Gastroesophageal sphincter (tissue), 4 donors: ENCODE results near the gene POLDIP2. TPM values are rescaled to one million over a fixed set of nuclear protein-coding genes. Genes with fewer than 3 reads are reported as not detected.
A peak's percentile ranks its signal among the peaks of the same experiment; 100 is the strongest.

ENCODE experiments used
- ATAC-seq: fragments of 150-250 bp; one replicate; pipeline ENCODE4 v1.9.1; 2016; ENCODE audit warnings: mild to moderate bottlenecking, moderate library complexity
- H3K27ac ChIP-seq, 4 donors: fragments of 200-600 bp; sonication (generic) in 3 of 4; 1 replicate in 3 of 4; 2 replicates in 1 of 4; pipeline ENCODE4 v1.5.1; 2016 to 2019
- H3K27me3 ChIP-seq: fragments of 200-600 bp; sonication (generic); one replicate; pipeline ENCODE4 v1.5.1; 2019
- H3K36me3 ChIP-seq, 2 donors: fragments of 200-600 bp; sonication (generic); one replicate each; pipeline ENCODE4 v1.5.1; 2019; ENCODE audit warnings: control low read depth in 1 of 2
- H3K4me1 ChIP-seq, 3 donors: fragments of 200-600 bp; sonication (generic); 1 replicate in 2 of 3; 2 replicates in 1 of 3; pipeline ENCODE4 v1.5.1; 2016 to 2019; ENCODE audit warnings: control low read depth in 2 of 3
- H3K4me3 ChIP-seq, 2 donors: fragments of 200-600 bp; sonication (generic); one replicate each; pipeline ENCODE4 v1.5.1; 2019; ENCODE audit warnings: mild to moderate bottlenecking in 1 of 2, moderate library complexity in 1 of 2
- H3K9me3 ChIP-seq, 3 donors: fragments of 200-600 bp; sonication (generic); one replicate each; pipeline ENCODE4 v1.5.1; 2017 to 2019; ENCODE audit warnings: control low read depth in 2 of 3
- EP300 ChIP-seq: sonication (generic); formaldehyde crosslinking; IDR thresholded peaks from one replicate; pipeline ENCODE4 v1.6.1; 2017; ENCODE audit warnings: antibody characterized with exemption, mild to moderate bottlenecking
- POLR2A ChIP-seq, 2 donors: fragments of 450-650 bp; IDR thresholded peaks; one replicate each; pipeline ENCODE4 v1.6.1; 2017; ENCODE audit warnings: antibody characterized with exemption in 2 of 2, mild to moderate bottlenecking in 2 of 2, moderate library complexity in 1 of 2
- POLR2AphosphoS5 ChIP-seq: sonication (generic); formaldehyde crosslinking; IDR thresholded peaks from one replicate; pipeline ENCODE4 v1.6.1; 2017; ENCODE audit warnings: antibody characterized with exemption
- WGBS, 2 donors: methylation state at CpG; one replicate each; pipeline ENCODE4 v1.1.5; 2018; ENCODE audit warnings: low coverage in 1 of 2; 5-methylcytosine and 5-hydroxymethylcytosine counted together
- total RNA-seq, 4 donors: library from RNA; depleted of rRNA; stranded (reverse); fragments of >200 nt; gene quantifications; one replicate each; pipeline ENCODE4 v1.1.0, GENCODE V29; 2016
- TF ChIP-seq, protein P1 (sequence below), 4 experiments: fragments of 200-600 bp in 2 of 4; fragments of 450-650 bp in 2 of 4; sonication (generic) in 1 of 4; IDR thresholded peaks; one replicate each; pipeline ENCODE4 v1.5.1; 2017 to 2019; ENCODE audit warnings: antibody characterized with exemption in 4 of 4, mild to moderate bottlenecking in 2 of 4, moderate library complexity in 2 of 4

The POLDIP2 gene
- total RNA-seq, 4 donors from 2014 or later: 71.1 to 108 (median 77.8) TPM

DNA sequence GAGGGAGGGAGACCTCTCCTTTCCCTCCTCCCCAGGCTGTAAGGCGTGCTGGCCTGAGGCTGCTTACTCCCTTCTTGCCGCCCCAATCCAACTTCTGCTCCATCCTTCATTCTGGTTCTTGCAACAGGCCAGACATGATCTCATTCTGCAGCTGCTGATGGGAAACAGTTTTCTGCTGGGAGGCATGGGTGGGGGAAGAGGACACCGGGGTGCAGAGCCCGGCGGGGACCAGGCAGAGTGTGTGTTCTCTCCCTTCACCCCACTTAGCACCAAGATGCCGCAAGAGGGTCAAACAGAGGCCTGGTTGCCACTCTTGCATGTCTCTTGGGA, 15.6 kb upstream of the POLDIP2 start:
- Histone ChIP-seq H3K36me3 (peaks cover 0 to 9% of the 10 kb centered on the region in 2 donors), H3K9me3 (no peaks in the 10 kb centered on the region), H3K4me3 (peak overlapping the region in 1 of 2 donors; percentile 72), H3K27ac (peak overlapping the region in 2 of 4 donors; percentile 83 to 84), H3K4me1 (peaks cover 0 to 36% (median 13%) of the 10 kb centered on the region in 3 donors), H3K27me3 (no peaks in the 10 kb centered on the region)
- TF ChIP-seq EP300 (no peak), POLR2AphosphoS5 (no peak), POLR2A (IDR thresholded peaks at IDR 0.05) (no peak)
- TF ChIP-seq, protein P1, sequence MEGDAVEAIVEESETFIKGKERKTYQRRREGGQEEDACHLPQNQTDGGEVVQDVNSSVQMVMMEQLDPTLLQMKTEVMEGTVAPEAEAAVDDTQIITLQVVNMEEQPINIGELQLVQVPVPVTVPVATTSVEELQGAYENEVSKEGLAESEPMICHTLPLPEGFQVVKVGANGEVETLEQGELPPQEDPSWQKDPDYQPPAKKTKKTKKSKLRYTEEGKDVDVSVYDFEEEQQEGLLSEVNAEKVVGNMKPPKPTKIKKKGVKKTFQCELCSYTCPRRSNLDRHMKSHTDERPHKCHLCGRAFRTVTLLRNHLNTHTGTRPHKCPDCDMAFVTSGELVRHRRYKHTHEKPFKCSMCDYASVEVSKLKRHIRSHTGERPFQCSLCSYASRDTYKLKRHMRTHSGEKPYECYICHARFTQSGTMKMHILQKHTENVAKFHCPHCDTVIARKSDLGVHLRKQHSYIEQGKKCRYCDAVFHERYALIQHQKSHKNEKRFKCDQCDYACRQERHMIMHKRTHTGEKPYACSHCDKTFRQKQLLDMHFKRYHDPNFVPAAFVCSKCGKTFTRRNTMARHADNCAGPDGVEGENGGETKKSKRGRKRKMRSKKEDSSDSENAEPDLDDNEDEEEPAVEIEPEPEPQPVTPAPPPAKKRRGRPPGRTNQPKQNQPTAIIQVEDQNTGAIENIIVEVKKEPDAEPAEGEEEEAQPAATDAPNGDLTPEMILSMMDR (IDR thresholded peaks at IDR 0.05): no peak
- ATAC-seq: no peak
- 56 to 67% methylated on average over 1 to 3 of the region's 6 CpGs for WGBS, 2 donors

GRCh38 chr17:28372203-28372944, 15.0 kb upstream of the POLDIP2 start:
- H3K9me3 ChIP-seq: no peaks in the 10 kb centered on the region
- no peak for TF ChIP-seq EP300
- TF ChIP-seq, protein P1 (IDR thresholded peaks at IDR 0.05): peak in 1 of 4 experiments; percentile 8
- peaks cover 0 to 36% (median 13%) of the 10 kb centered on the region in 3 donors for H3K4me1 ChIP-seq
- ATAC-seq: peak; percentile 10
- WGBS, 2 donors: 22 to 38% methylated on average over 1 to 12 of the region's 53 CpGs
- H3K4me3 ChIP-seq: peak overlapping the region; percentile 41 to 72
- no peaks in the 10 kb centered on the region for H3K27me3 ChIP-seq
- peaks cover 0 to 9% of the 10 kb centered on the region in 2 donors for H3K36me3 ChIP-seq
- H3K27ac ChIP-seq: peak overlapping the region in 3 of 4 donors; percentile 83 to 85 (median 84)

DNA sequence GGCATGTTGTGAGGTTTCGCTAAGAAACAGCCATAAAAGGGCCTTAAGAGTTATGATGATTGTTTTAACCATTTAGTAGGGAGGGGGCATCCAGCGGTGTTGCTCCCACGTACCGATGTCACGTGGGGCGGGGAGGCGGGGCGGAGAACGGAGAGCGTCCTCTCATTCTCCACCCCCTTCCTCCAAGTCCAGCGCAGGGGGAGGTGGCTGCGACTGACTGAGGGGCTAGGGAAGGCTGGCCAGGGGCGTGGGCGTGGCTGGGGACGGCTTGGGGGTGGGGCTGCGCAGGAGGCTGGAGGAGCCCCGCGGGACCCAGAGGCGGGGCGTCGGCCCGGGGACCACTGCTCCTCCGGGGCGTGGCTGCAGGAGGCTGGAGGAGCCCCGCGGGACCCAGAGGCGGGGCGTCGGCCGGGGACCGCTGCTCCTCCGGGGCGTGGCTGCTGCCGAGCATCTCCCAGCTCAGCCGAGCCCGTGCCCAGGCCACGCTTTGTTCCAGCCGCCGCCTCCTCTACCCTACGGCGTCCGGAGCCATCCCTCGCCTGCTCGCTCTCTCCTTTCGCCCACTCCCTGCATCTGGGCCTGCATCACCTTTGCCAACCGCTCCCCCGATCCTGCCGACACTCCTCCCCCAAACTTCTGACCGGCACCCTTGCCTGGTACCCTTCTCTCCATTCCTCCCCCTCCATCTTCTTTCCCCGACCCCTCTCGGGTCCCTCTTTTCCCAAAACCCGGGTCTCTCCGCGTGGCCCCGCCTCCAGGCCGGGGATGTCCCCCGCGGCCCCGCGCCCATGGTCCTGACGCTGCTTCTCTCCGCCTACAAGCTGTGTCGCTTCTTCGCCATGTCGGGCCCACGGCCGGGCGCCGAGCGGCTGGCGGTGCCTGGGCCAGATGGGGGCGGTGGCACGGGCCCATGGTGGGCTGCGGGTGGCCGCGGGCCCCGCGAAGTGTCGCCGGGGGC, 14.2 kb upstream of the POLDIP2 start, which contains the start of gene SARM1:
SARM1 (plus strand) TSS at position 450 of the 958 bp plus-strand sequence; CDS start at position 789, 339 bp downstream.
- H3K27me3 ChIP-seq: no peaks in the 10 kb centered on the region
- H3K4me3 ChIP-seq: peak within 1 kb of the TSS; percentile 41 to 72
- peaks cover 0 to 36% (median 13%) of the 10 kb centered on the region in 3 donors for H3K4me1 ChIP-seq
- H3K9me3 ChIP-seq: no peaks in the 10 kb centered on the region
- H3K36me3 ChIP-seq: peaks cover 0 to 11% of the 10 kb centered on the region in 2 donors
- WGBS, 2 donors: 1% methylated on average over 22 to 24 of the region's 80 CpGs
- TF ChIP-seq EP300 (no peak), POLR2AphosphoS5 (peak; percentile 14), POLR2A (IDR thresholded peaks at IDR 0.05) (no peak)
- TF ChIP-seq, protein P1 (IDR thresholded peaks at IDR 0.05): no peak
- peak; percentile 90 for ATAC-seq
- H3K27ac ChIP-seq: peak within 1 kb of the TSS; percentile 29 to 85 (median 84)

GRCh38 chr17:28370744-28371103, 13.4 kb upstream of the POLDIP2 start:
- Histone ChIP-seq H3K36me3 (peaks cover 0 to 14% of the 10 kb centered on the region in 2 donors), H3K4me3 (peak overlapping the region in 1 of 2 donors; percentile 72), H3K4me1 (peaks cover 0 to 36% (median 13%) of the 10 kb centered on the region in 3 donors), H3K27ac (peak overlapping the region; percentile 29 to 85 (median 84)), H3K27me3 (no peaks in the 10 kb centered on the region), H3K9me3 (no peaks in the 10 kb centered on the region)
- ATAC-seq: no peak
- TF ChIP-seq POLR2A (IDR thresholded peaks at IDR 0.05) (no peak), EP300 (no peak), POLR2AphosphoS5 (no peak)
- TF ChIP-seq, protein P1 (IDR thresholded peaks at IDR 0.05): no peak
- 83% methylated on average over 1 of the region's 1 CpG; no CpG with 5 or more reads in 1 of the 2 donors for WGBS, 2 donors
